NCI-H2107 (cell line): ENCODE measurements around the gene EPYC.
"Not testable (repeated sequence)": the region's sequence is repeated elsewhere in the genome, so short reads cannot be mapped to it uniquely, and the experiment has no call there.

Source experiments
- DNase-seq: peaks from one replicate; lab custom pipeline; 2025; lab: John Stamatoyannopoulos, UW

The EPYC gene

GRCh38 chr12:90990611-90991010, 14.2 kb downstream of the EPYC start:
- no peak for DNase-seq

GRCh38 chr12:90989686-90990111, 15.1 kb downstream of the EPYC start:
- no peak for DNase-seq

- DNase-seq, result no peak
Observed at GRCh38 chr12:90987520-90987919, 17.3 kb downstream of the EPYC start.

GRCh38 chr12:90987101-90987500, 17.7 kb downstream of the EPYC start:
- DNase-seq, result no peak

- DNase-seq, result not testable (repeated sequence)
Observed at GRCh38 chr12:90985331-90985730, 19.4 kb downstream of the EPYC start.

- DNase-seq, result no peak
Observed at GRCh38 chr12:90984114-90984513, 20.7 kb downstream of the EPYC start.

GRCh38 chr12:90982170-90982569, 22.6 kb downstream of the EPYC start:
- no peak for DNase-seq

- DNase-seq, result no peak
Observed at GRCh38 chr12:90979951-90980350, 24.8 kb downstream of the EPYC start.

GRCh38 chr12:90979019-90979418, 25.8 kb downstream of the EPYC start:
- no peak for DNase-seq

GRCh38 chr12:90978117-90978770, 26.5 kb downstream of the EPYC start:
- DNase-seq, result no peak

- DNase-seq, result no peak
Observed at GRCh38 chr12:90977224-90977623, 27.5 kb downstream of the EPYC start.

GRCh38 chr12:90974286-90974685, 30.5 kb downstream of the EPYC start:
- DNase-seq, result no peak

- no peak for DNase-seq
Observed at GRCh38 chr12:90972226-90972625, 32.5 kb downstream of the EPYC start.

- no peak for DNase-seq
Observed at GRCh38 chr12:90970911-90971310, 33.9 kb downstream of the EPYC start.

GRCh38 chr12:90970471-90970870, 34.3 kb downstream of the EPYC start:
- DNase-seq, result no peak

- no peak for DNase-seq
Observed at GRCh38 chr12:90969851-90970250, 34.9 kb downstream of the EPYC start.

- no peak for DNase-seq
Observed at GRCh38 chr12:90969346-90969745, 35.4 kb downstream of the EPYC start.

- no peak for DNase-seq
Observed at GRCh38 chr12:90965204-90965603, 39.6 kb downstream of the EPYC start.

- DNase-seq, result no peak
Observed at GRCh38 chr12:90964616-90965015, 40.2 kb downstream of the EPYC start.

- DNase-seq, result no peak
Observed at GRCh38 chr12:90963946-90964345, 40.8 kb downstream of the EPYC start.

GRCh38 chr12:90961154-90961553, 43.6 kb downstream of the EPYC start:
- DNase-seq, result no peak

- DNase-seq, result peak; percentile 11
Observed at GRCh38 chr12:90959538-90960139, 45.1 kb downstream of the EPYC start.

GRCh38 chr12:90959032-90959431, 45.7 kb downstream of the EPYC start:
- no peak for DNase-seq

- no peak for DNase-seq
Observed at GRCh38 chr12:90958347-90958746, 46.4 kb downstream of the EPYC start.
